ENCODE measurements around the gene KLF12.

DNA sequence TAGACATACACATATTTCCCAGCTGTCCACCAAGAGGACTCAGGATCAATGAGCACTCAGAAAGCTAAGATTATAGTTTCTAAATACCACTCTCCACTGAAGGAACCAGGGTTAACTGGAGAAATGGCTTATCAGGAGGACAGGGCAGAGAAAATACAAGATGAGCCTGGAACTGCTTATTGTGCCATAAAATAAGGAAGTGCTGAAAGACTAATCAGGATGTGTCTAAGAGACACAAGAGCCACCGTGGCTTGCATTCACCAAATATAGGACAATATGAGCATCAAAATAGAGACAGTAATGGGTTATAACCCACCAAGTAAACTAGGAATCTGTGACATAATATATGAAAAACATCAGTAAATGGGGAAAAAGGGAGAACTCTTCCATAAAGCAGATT is 32.8 kb downstream of the KLF12 start:
- TF ChIP-seq, protein P1, sequence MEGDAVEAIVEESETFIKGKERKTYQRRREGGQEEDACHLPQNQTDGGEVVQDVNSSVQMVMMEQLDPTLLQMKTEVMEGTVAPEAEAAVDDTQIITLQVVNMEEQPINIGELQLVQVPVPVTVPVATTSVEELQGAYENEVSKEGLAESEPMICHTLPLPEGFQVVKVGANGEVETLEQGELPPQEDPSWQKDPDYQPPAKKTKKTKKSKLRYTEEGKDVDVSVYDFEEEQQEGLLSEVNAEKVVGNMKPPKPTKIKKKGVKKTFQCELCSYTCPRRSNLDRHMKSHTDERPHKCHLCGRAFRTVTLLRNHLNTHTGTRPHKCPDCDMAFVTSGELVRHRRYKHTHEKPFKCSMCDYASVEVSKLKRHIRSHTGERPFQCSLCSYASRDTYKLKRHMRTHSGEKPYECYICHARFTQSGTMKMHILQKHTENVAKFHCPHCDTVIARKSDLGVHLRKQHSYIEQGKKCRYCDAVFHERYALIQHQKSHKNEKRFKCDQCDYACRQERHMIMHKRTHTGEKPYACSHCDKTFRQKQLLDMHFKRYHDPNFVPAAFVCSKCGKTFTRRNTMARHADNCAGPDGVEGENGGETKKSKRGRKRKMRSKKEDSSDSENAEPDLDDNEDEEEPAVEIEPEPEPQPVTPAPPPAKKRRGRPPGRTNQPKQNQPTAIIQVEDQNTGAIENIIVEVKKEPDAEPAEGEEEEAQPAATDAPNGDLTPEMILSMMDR (IDR thresholded peaks at IDR 0.05): no peak
- TF ChIP-seq POLR2AphosphoS5 (IDR thresholded peaks at IDR 0.05) (no peak), POLR2A (IDR thresholded peaks at IDR 0.05) (no peak), EP300 (IDR thresholded peaks at IDR 0.05; ENCODE audit: low read depth) (no peak)

Measured in transverse colon (tissue), 4 donors.